GM18868 (cell line): ENCODE measurements around the gene PTGFRN.

Experiments
- ATAC-seq: cut with Tn5 transposase; IDR thresholded peaks from one replicate; pipeline ENCODE4 v1.9.1; 2021; ENCODE audit warnings: mild to moderate bottlenecking, moderate library complexity; ENCODE audit not compliant: unreplicated experiment

Gene PTGFRN

GRCh38 chr1:116940814-116941599 lies 31.3 kb downstream of the PTGFRN start:
- no peak for ATAC-seq

GRCh38 chr1:116941670-116942069 lies 32.0 kb downstream of the PTGFRN start:
- ATAC-seq, result no peak

GRCh38 chr1:116942344-116942743 lies 32.6 kb downstream of the PTGFRN start:
- ATAC-seq, result no peak

- ATAC-seq, result no peak
These were observed 33.7 kb downstream of the PTGFRN start for GRCh38 chr1:116943438-116943837.

GRCh38 chr1:116944613-116945012 lies 34.9 kb downstream of the PTGFRN start:
- no peak for ATAC-seq

GRCh38 chr1:116945421-116945820 lies 35.7 kb downstream of the PTGFRN start:
- no peak for ATAC-seq

GRCh38 chr1:116945996-116946395 lies 36.3 kb downstream of the PTGFRN start:
- ATAC-seq, result no peak

- ATAC-seq, result no peak
These were observed 37.6 kb downstream of the PTGFRN start for GRCh38 chr1:116947092-116947860.

GRCh38 chr1:116948046-116948445 lies 38.3 kb downstream of the PTGFRN start:
- no peak for ATAC-seq

- no peak for ATAC-seq
These were observed 38.9 kb downstream of the PTGFRN start for GRCh38 chr1:116948642-116949041.

- no peak for ATAC-seq
These were observed 39.7 kb downstream of the PTGFRN start for GRCh38 chr1:116949213-116949985.

- ATAC-seq, result no peak
These were observed 40.9 kb downstream of the PTGFRN start for GRCh38 chr1:116950517-116951199.

GRCh38 chr1:116951200-116951935 lies 41.7 kb downstream of the PTGFRN start:
- no peak for ATAC-seq

GRCh38 chr1:116952738-116953275 lies 43.1 kb downstream of the PTGFRN start:
- no peak for ATAC-seq

GRCh38 chr1:116954440-116954839 lies 44.7 kb downstream of the PTGFRN start:
- no peak for ATAC-seq

GRCh38 chr1:116956378-116956777 lies 46.7 kb downstream of the PTGFRN start:
- ATAC-seq, result no peak

- no peak for ATAC-seq
These were observed 47.9 kb downstream of the PTGFRN start for GRCh38 chr1:116957646-116958045.

GRCh38 chr1:116958110-116958509 lies 48.4 kb downstream of the PTGFRN start:
- no peak for ATAC-seq

GRCh38 chr1:116958977-116959376 lies 49.3 kb downstream of the PTGFRN start:
- ATAC-seq, result no peak

- ATAC-seq, result no peak
These were observed 51.9 kb downstream of the PTGFRN start for GRCh38 chr1:116961606-116962005.
